ENCODE data around the gene SLCO3A1.

SLCO3A1 gene

DNA sequence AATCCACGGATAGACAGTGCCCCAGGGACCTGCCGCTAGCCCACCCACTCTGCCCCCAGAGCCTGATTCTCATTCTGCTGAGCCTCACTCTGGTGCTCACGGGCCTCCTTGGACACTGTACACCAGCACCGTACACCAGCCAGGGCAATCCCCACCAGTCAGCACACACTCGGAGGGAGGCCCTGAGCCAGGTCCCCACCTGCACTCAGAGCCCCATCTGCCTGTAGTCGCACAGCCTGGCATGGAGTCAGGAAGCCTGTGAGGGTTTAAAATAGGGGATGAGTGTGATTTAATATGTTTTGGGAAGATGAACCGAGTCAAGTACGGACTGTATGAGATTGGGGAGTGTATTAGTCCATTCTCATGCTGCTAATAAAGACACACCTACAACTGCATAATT lies 223.0 kb downstream of the SLCO3A1 start:
- no peak for DNase-seq

DNA sequence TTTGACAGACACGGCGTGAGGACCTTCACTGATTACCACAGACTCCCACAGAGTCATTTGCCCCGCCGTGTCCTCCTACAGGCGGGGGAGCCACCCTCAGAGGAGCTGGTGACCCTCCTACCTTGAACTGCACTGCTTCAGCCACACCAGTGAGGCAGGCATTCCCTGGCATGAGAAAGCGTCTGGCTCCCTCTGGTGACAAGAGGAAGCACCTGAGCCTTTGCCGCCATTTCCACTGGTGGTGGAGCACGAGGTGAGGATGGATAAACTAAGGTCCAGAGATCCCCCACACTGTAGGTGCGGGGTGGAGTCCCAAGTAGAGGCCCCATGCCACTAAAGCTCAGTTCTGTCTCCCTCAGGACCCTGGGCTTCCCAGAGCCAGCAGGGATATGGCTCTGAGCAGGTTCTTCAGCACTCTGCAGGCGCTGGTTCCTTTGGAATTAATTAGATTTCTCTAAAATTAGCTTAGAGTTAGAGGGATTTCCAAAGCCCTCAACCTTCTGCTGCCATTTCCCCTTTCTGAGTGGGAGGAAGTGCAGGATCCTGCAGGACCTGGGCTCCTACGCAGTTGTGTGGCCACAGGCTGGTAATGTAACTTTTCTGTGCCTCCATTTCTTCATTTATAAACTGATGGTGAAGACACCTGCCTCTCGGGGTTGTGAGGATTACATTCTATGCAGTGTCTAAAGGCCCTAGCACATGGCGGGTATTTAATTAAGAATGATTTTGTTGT lies 224.0 kb downstream of the SLCO3A1 start:
- DNase-seq, result peak; percentile 63

DNA sequence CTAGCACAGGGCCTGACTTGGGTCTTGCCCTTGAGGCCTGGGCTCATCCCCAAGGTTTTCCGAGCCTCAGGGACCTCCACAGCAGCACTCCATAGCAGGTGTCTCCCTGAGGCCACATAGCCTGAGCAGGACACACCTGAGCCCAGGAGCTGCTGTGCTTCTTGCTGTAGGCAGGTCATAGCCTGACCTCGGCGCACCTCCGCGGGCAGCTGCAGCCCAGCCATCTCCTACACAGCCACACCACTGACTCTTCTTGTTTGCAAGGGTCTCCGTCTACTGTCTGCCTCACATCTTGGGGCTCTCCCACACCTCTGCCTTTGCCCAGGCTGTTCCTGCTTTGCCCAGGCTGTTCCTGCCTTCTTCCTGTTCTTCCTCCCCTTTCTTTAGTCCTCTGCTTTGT lies 224.8 kb downstream of the SLCO3A1 start:
- DNase-seq, result no peak

DNA sequence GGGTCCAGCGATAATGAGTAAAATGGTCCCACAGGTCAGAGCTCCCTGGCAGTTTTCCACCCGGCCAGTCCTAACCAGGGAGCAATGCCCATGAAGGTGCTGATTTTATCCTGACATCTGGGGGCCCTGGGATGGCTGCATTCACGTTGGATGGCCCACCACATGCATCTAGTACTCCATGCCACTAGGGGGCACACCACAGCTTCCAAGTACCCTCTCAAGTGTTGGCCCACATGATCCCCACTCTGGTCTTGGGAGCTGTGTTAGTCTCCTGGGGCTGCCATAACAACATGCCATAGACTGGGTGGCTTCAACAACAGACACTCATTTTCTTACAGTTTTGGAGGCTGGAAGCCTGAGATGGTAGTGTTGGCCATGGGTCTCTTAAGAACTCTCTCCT lies 225.5 kb downstream of the SLCO3A1 start:
- DNase-seq, result peak; percentile 21

DNA sequence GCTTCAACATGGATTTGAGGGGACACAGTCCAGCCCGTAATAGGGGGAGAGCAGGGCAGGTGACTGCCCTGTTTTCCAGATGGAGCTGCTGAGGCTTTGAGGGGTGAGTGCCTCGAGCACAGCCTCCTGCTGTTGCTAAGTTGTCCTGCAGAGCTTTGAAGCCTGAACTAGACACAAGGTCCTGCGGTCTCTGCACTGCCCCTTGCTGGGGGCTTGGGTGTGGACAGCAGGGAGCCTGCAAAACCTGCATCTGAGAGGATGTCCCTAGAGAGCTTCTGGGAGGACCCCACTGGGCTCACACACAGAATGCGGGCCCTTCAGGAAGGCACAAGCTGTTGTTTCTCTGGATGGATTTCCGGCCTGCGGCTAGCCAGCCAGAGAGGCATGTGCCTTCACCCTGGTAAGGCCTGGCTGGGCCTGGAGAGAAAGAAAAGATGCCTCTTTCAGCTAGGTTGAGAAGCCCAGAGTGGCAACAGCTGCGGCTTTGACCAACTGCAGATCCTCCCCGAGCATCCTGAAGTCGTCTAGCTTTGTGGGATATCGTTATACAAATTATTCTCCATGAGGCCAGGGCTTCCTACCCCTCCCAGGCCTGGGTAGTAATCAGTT lies 226.2 kb downstream of the SLCO3A1 start:
- DNase-seq, result no peak

DNA sequence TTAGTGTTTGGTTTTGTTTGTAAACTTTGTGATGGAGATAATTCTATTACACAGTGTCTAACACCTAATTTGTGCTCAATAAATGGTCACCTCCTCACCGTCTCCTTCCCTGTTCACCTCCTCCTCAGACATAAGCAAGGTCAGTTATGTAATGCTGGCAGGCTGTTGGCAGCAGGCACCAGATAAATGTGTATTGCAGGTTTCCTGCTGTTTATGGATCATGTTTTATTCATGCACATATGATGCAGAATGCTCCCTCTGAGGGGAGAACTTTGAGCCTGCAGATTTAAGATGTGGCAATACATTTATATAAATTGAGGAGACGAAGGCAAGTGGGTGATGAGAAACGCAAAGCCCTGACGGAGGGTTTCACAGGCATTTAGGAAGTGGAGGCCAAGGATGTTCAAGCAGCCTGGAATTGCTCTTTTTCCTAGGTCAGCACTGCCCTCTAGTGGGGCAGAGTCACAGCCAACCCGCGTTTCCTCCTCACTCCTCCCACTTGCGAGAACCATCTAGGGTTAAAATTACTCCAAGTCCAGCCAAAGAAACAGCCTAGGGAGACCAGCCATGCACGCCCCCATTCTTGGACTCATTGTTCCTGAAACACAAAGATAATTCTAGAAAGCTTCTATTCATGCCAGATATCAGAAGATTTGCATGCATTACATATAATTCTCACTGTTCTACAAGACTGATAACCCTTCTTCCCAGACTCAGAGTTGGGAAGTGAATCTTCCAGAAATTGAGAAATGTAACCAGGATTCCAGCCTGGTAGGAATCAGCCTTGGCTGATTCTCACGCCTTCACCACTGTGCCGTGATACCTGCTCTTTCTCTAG lies 228.7 kb downstream of the SLCO3A1 start:
- peak; percentile 51 for DNase-seq

DNA sequence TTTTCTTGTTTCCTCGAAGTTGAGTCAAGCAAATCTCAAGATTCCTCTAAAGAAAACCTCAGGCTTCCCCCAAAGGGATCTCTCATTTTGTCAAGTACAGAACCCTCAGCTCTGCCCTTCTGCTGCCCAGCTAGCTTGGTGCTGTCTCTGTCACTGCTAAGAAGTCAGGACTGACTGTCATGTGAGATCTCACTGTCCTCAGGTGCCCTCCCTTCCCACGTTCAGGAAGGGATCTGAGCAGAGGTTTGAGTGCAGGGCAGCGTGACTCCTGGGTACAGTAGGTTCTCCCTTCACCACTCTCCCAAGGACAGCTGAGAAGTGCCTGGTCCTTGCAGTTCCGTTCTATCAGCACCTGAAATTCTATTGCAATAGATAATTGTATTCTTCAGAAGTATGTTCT lies 229.7 kb downstream of the SLCO3A1 start:
- DNase-seq, result no peak

DNA sequence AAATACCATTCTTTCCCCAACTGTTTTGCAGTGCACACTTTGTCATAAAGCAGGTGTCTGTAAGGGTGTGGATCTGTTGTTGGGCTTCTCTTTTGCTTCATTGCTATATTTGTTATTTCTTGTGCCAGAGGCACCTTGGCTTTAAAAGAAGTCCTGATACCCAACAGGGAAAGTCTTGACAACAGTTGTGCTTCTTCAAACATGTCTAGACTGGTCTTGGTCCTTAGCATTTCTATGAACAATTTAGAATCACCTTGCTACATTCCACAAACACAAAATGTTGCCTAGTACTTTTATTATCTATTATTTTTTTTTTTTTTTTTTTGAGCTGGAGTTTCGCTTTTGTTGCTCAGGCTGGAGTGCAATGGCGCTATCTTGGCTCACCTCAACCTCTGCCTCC lies 233.7 kb downstream of the SLCO3A1 start:
- DNase-seq, result no peak

DNA sequence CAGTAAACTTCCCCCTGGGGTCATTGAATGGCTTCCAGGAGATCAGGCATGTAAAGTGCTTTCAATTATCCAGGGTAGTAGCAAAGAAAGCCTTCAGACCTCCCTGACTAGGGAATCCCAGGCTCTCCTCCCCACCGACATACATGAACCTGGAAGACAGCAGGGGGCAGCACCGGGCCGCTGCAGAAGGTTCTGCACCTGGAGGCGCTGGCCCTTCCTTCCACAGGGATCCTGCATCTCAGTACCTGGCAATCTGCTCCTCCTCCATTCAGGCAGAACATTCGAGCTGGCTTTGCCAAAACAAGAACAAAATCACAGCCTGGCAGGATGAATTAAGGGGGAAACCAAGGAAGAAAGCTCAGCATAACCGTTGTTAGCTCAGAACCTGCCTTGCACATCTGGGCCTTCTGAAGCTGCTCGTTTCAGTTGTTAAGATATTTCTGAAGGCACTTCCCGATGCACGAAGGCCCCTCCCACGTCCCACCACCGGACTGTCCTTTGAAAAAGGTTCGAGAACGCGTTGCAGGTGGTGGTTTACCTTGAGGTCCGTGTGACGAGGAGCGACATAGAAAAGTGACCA lies 237.7 kb downstream of the SLCO3A1 start:
- DNase-seq, result no peak

DNA sequence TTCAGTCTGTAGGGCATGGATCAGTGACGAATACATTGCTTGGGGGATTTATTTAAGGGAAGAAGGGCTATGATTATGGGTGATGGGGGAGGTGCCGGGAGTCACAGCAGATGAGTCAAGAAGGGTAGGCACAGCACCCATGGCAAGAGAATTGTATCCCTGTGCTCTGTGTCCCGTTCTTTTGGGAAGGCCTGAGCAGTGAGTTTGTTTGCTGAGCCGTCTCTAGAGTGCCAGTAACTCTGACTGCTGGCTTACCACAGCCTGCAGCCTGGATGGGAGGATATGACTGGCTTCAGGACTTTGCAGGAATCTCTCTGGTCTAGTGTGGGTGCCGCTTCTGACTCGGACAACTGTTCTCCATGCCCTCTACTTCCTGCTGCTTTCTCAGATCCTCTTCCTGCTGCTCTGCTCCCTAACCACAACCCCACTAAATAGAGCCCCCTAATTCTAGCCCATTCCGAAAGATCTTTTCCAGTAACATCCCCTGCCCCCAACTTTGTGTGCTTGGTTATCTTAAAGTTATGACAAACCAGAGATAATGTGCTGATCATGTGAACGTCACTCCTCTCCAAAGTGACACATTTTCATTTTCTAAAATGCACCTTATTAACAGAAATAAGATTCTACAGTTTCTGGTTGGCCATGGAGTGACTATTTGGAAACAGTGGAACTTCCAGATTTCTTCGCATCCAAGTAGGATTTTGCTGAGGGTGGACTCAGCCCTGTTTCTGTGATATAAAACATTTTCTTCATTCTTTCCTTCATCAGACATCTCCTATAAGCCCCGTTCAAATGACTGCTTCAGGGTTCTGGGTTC lies 239.0 kb downstream of the SLCO3A1 start:
- no peak for DNase-seq

DNA sequence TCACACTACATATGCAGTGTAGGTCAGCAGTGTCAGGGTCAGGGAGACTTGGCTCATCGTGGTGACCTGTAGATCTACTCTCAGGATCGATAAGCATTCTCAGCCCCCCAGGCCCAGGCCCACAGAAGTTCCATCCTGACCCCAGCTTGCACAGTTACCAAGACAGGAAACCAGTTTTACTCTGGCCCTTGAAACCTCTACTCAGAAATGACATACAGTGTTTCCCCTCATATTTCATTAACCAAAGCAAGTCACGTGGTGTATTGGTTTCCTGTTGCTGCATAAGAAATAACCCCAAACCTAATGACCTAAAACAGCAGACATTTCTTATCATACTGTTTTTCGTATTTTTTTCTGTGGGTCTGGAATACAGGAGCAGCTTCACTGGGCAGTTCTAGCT lies 242.2 kb downstream of the SLCO3A1 start:
- DNase-seq, result peak; percentile 55

DNA sequence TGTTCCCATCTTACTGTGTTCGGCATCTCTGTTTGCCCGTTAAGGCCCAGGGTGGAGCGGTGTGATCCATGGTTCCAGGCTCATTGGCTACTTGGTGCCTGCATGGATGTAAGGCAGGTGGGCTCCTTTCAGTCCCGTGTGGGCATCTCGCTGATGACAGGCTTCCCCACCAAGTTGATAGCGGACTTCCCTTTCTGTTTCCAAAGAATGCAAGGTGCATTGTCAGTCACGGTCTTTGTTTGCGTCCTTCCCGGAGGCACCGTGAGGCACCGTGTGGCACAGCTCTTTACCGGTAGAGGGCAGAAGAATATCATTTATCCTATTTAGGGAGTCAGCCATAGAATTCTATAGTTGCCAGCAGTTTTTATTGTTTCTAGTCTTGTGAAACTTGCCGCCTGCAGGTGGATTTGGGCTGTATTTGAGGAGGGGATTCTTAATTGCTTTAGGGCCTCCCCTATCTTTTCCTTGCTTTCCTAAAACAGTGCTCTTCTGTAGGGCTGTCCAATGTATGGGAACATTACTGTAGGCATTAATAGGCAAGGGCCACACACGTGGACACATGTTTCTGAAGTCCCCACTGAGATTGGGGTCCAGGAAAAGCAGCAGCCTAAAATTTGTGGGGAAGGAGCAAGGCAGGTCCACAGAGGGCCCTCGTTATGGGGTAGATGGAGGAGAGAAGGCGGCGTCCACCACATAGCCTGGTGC lies 244.1 kb downstream of the SLCO3A1 start:
- peak; percentile 62 for DNase-seq

DNA sequence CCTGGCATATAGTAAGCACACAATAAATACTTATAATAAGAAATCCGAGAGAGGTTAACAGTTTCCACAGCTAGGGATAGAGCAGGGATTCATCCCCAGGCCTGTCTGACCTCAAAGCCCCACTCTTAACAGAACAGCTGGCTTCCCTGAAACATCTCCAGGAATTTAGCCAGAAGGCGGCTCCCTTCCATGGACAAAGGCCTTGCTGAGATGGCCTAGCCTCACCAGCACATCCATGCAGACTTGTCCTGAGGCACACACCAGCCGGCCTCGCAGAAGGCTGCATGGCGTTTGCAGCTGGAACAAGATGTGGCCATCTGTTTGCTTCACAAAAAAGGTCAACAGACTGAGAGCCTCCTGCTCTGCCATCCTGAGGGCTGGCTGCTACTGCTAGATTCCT lies 245.4 kb downstream of the SLCO3A1 start:
- DNase-seq, result no peak

DNA sequence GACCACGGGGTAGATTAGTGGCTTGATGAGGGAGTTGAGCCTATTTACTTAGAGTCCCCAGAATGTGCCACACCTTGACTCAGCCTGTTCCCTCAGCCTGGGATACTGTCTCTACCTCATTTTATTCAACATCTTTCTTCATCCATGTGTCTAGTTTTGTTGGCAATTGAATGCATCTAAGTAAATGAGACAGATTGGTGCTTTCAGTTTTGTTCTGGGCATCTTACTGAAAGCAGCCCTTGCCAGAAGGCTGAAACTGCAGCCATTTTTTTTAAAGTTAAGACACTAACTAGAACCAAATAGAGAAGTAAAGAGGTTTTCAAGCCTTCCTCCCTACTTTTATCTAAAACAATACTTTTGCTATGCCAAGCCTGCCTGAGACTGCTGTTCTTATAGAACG lies 246.8 kb downstream of the SLCO3A1 start:
- DNase-seq, result no peak

DNA sequence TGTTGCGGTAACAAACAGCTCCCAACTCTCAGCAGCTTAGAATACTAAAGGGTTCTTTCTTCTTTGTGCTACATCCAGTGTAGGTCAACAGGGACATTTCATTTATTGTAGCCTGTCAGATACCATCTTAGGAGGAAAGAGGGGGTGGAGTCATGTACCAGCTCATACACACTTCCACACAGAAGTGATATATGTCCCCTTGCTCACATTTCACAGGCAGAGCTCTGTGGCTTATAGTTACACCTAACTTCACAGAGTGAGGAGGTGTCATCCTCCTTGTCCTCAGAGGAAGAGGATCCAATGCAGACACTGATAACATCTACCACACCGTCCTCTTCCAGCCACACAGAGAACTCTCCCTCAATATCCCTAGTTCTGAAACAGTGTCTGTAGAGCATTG lies 247.2 kb downstream of the SLCO3A1 start:
- DNase-seq, result no peak

DNA sequence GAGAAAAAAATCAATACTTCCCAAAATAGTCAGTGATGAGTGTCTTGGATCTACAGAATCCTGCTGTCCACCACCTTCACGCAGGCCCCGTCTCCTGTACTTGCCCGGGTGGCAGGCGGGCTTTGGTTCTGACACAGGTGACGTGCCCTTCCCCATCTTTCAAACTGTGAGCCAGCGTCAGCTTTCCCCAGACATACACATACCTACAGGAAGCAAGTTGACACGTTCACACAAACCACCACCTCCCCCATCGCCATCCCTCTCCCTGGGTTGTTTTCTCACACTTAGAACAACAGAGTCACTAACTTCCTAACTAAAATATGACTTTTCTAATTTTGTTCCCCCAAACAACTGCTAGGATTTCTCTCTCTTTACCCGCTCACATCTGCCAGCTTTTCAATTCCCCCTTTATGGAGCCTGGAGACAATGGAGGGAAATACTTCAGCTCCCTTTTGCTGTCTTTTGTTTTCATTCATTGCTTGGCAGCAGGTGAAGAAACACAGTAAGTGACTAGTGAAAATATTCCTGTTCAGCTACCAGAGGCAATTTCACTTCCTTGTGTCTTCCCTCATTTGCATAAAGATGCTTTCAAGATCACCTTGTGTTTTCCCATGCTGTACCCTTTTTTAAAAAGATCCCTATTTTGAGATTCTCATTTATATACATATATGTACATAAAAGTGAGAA lies 248.3 kb downstream of the SLCO3A1 start:
- no peak for DNase-seq

DNA sequence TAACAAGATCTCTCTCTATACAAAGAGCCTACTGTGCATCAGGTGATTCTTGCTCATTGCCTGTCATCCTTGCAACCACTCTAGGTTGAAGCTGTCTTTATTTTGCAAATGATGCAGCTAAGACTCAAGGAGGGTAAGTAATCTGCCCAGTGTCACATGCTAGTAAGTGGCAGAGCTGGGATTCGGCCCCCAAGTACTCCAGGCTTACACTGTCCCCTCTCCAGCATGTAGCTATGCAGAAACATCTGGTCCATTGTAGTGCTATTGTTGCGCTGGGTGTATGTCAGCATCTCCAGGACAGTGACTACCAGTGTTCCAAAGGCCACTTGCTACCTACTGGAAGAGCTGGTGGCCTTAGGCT lies 248.9 kb downstream of the SLCO3A1 start:
- DNase-seq, result no peak

DNA sequence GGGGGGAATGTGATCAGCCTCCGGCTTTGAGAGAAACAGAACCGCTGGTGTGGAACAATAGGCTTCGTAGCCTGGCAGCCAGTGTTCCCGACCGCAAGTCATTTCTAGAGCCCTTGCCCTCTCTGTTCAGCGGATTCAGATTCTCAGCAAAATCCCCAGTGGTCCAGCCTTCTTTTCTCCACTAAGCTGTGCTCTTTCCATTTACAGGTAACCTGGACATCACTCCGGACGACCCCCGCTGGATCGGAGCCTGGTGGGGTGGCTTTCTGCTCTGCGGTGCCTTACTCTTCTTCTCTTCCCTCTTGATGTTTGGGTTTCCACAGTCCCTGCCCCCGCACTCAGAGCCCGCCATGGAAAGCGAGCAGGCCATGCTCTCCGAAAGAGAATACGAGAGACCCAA lies 250.6 kb downstream of the SLCO3A1 start:
- no peak for DNase-seq

DNA sequence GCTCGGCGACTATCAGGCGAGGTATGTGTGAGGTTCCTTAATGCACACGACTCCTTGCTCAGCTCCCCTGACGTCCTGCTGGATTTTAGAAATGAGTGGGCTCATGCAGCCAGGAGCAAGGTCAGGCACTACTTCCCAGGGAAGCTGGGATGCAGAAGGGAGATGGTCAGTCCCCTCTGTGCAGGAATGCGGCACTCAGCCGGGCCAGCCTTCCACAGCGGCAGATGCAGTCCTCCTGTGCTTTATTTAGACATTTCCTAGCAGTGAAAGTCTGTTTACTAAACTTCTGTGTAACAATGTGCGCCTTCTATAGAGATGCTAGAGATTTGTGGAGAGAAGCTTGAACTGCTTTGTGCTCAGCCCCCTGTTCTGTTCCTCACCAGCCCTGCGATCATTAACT lies 252.1 kb downstream of the SLCO3A1 start:
- no peak for DNase-seq

DNA sequence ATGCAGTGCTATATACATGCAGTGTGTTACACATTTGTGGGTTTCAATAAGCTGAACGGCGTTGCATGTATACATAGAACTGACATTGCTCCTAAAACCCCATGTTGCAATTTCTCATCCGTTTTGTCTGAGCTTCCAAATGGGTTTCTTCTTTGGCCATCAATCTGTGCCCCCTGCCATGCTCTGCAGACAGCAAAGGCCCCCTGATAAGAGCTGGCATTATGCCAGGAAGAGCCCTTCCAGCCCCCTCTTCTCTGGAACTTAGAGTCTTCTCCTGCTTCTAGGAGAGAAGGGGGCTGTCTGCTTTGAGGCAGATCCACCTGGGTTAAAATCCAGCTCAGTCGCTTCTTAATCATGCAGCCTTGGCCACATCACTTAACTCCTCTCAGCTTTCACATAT lies 254.0 kb downstream of the SLCO3A1 start:
- no peak for DNase-seq

DNA sequence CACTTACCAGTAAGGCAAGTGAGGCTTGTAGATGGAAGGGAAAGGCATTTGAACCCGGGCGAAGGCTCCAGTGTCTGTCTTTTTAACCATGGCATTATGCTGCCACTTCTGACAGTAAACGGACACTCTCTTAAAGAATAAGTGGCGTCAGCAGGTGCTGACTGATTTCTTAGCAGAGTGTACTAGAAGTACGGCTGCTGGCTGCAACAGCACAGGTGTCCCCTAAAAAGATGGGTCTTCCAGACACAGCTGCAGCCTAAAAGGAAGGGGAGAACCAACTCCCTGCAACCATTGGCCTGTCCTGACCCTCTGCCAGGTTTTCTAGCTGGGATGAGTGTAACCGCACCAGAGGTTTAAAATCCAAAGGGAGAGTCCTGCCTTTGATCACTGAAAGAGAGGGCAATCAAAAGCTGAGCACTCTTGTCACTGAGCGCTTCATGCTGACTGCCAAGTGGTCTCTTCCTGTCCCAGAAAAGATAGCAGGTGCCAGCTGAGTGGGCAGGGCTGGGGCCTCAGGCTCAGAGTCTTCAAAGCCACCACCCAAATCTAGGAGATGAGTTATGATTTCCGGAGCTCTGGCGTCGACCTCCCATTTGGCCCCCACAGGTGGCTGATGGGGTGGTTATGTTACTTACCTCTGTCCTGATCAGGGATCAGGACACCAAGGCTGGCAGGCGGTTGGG lies 255.8 kb downstream of the SLCO3A1 start:
- DNase-seq, result no peak
